Measurements from ENCODE around the gene STARD3NL. TPM values are rescaled to one million over a fixed set of nuclear protein-coding genes. Genes with fewer than 3 reads are reported as not detected.
"Not testable (repeated sequence)": the region's sequence is repeated elsewhere in the genome, so short reads cannot be mapped to it uniquely, and the experiment has no call there.

The STARD3NL gene
- total RNA-seq, 1 experiment from 2014 or later = 30.6 TPM

DNA sequence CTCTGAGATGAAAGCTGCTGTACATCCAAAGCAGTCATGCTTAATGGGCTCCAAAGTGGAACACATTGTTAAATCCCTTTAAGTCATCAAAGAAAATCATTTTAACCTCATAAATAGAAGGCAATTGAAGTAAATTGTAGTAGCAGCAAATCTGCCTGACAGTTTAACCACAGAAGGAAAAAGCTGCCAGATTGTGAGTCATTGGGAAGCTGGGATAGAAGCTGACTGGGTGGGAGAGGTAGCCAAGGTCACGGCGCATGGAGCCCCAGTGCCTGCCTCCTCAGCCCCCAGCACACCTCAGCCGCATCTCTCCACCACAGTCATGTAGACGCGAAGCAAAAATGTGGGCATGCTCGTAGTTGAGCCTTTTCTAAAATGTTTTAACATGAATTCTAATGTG, 51.3 kb downstream of the STARD3NL start (continued):
- TF ChIP-seq, protein P1, sequence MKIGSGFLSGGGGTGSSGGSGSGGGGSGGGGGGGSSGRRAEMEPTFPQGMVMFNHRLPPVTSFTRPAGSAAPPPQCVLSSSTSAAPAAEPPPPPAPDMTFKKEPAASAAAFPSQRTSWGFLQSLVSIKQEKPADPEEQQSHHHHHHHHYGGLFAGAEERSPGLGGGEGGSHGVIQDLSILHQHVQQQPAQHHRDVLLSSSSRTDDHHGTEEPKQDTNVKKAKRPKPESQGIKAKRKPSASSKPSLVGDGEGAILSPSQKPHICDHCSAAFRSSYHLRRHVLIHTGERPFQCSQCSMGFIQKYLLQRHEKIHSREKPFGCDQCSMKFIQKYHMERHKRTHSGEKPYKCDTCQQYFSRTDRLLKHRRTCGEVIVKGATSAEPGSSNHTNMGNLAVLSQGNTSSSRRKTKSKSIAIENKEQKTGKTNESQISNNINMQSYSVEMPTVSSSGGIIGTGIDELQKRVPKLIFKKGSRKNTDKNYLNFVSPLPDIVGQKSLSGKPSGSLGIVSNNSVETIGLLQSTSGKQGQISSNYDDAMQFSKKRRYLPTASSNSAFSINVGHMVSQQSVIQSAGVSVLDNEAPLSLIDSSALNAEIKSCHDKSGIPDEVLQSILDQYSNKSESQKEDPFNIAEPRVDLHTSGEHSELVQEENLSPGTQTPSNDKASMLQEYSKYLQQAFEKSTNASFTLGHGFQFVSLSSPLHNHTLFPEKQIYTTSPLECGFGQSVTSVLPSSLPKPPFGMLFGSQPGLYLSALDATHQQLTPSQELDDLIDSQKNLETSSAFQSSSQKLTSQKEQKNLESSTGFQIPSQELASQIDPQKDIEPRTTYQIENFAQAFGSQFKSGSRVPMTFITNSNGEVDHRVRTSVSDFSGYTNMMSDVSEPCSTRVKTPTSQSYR (CRISPR knock-in tag; IDR thresholded peaks at IDR 0.05) = no peak
- TF ChIP-seq RORB (CRISPR knock-in tag; IDR thresholded peaks at IDR 0.05) (no peak), NR2C2 (CRISPR knock-in tag; IDR thresholded peaks at IDR 0.05) (no peak)

DNA sequence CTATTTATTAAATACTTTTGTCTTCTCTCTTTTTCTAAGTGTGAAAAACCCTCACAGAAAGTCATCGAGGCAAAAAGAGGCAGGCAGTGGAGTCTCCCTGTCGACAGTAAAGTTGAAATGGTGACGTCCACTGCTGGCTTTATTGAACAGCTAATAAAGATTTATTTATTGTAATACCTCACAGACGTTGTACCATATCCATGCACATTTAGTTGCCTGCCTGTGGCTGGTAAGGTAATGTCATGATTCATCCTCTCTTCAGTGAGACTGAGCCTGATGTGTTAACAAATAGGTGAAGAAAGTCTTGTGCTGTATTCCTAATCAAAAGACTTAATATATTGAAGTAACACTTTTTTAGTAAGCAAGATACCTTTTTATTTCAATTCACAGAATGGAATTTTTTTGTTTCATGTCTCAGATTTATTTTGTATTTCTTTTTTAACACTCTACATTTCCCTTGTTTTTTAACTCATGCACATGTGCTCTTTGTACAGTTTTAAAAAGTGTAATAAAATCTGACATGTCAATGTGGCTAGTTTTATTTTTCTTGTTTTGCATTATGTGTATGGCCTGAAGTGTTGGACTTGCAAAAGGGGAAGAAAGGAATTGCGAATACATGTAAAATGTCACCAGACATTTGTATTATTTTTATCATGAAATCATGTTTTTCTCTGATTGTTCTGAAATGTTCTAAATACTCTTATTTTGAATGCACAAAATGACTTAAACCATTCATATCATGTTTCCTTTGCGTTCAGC, 52.0 kb downstream of the STARD3NL start:
- Mint-ChIP-seq H3K27ac (no peak overlapping the region; the same call in 1 of the 2 replicates), H3K36me3 (0 out of 2 replicates have a peak, but pooled peaks cover 14% of the 10 kb centered on the region), H3K4me3 (no peak overlapping the region), H3K9me3 (no peaks in the 10 kb centered on the region), H3K27me3 (ENCODE audit: low read depth) (no peaks in the 10 kb centered on the region), H3K4me1 (peaks cover 4% of the 10 kb centered on the region)
- no peak for ATAC-seq
- ChIA-PET POLR2A (no interaction called here), CTCF (interaction anchor here (2.2 kb wide), 1 partner anchor 14 kb away, joined by 12 read pairs; no protein-coding TSS in a partner anchor)
- TF ChIP-seq NR1H2 (CRISPR knock-in tag; IDR thresholded peaks at IDR 0.05) (no peak), TP53 (CRISPR knock-in tag; IDR thresholded peaks at IDR 0.05) (no peak), ZNF121 (CRISPR knock-in tag; IDR thresholded peaks at IDR 0.05) (no peak)
- TF ChIP-seq, protein P2, sequence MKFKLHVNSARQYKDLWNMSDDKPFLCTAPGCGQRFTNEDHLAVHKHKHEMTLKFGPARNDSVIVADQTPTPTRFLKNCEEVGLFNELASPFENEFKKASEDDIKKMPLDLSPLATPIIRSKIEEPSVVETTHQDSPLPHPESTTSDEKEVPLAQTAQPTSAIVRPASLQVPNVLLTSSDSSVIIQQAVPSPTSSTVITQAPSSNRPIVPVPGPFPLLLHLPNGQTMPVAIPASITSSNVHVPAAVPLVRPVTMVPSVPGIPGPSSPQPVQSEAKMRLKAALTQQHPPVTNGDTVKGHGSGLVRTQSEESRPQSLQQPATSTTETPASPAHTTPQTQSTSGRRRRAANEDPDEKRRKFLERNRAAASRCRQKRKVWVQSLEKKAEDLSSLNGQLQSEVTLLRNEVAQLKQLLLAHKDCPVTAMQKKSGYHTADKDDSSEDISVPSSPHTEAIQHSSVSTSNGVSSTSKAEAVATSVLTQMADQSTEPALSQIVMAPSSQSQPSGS (CRISPR knock-in tag; IDR thresholded peaks at IDR 0.05; ENCODE audit: borderline replicate concordance, low read depth) = no peak
- DNase-seq (ENCODE audit: low spot score) = no peak

GRCh38 chr7:38232502-38233366, 54.7 kb downstream of the STARD3NL start:
- ATAC-seq = peak; percentile 32; the same call in 1 of the 2 replicates
- Mint-ChIP-seq H3K4me1 (peaks cover 4% of the 10 kb centered on the region), H3K27me3 (ENCODE audit: low read depth) (no peaks in the 10 kb centered on the region), H3K36me3 (0 out of 2 replicates have a peak, but pooled peaks cover 14% of the 10 kb centered on the region), H3K27ac (0 out of 2 replicates have a peak overlapping the region, but pooled peaks have one; percentile 16), H3K4me3 (no peak overlapping the region), H3K9me3 (no peaks in the 10 kb centered on the region)
- no peak for TF ChIP-seq JUN (CRISPR knock-in tag; IDR thresholded peaks at IDR 0.05)
- no peak for TF ChIP-seq CREM (CRISPR knock-in tag; IDR thresholded peaks at IDR 0.05)
- no peak for TF ChIP-seq ZNF396 (CRISPR knock-in tag; IDR thresholded peaks at IDR 0.05; ENCODE audit: borderline replicate concordance)
- no peak for TF ChIP-seq MYBL2 (CRISPR knock-in tag; IDR thresholded peaks at IDR 0.05)
- TF ChIP-seq CBFB (CRISPR knock-in tag; IDR thresholded peaks at IDR 0.05; ENCODE audit: low read depth) = no peak
- TF ChIP-seq AFF4 (CRISPR knock-in tag; IDR thresholded peaks at IDR 0.05; ENCODE audit: borderline replicate concordance) = no peak
- no peak for TF ChIP-seq TCF7 (CRISPR knock-in tag; IDR thresholded peaks at IDR 0.05; ENCODE audit: low read depth)
- ChIA-PET CTCF (interaction anchor here (1.0 kb wide), 1 partner anchor 103 kb away, joined by 3 read pairs; no protein-coding TSS in a partner anchor), POLR2A (no interaction called here)
- no peak for DNase-seq (ENCODE audit: low spot score)

DNA sequence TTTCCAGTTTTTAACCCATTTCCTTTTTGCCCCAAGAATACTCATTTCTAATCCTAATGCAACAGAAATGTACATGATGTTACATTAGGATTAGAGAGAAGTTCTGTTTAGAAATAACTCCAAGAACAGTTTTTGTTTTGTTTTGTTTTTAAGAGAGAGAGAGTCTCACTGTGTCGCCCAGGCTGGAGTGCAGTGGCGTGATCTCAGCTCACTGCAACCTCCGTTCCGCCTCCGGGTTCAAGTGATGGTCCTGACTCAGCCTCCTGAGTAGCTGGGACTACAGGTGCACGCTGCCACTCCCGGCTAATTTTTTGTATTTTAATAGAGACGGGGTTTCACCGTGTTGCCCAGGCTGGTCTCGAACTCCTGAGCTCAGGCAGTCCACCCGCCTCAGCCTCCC, 56.7 kb downstream of the STARD3NL start:
- not testable (repeated sequence) for H3K36me3 Mint-ChIP-seq, ATAC-seq
- CTCF ChIA-PET = interaction anchor here (2.2 to 2.4 kb wide), 2 partner anchors 19 to 97 kb away, joined by 9 to 10 read pairs; no protein-coding TSS in a partner anchor

More for the DNA sequence above, 56.7 kb downstream of the STARD3NL start:
- H3K4me3 Mint-ChIP-seq; DNase-seq (ENCODE audit: low spot score); H3K27me3 Mint-ChIP-seq (ENCODE audit: low read depth); H3K4me1 Mint-ChIP-seq; H3K27ac Mint-ChIP-seq; H3K9me3 Mint-ChIP-seq; POLR2A ChIA-PET: not testable (repeated sequence)
